GM12801 (cell line): ENCODE results near the gene PIK3R1.

ENCODE experiments used
- CTCF ChIP-seq: IDR thresholded peaks from one replicate; pipeline ENCODE4 v1.5.1; 2011; ENCODE audit warnings: control low read depth; ENCODE audit not compliant: insufficient read length; ENCODE audit errors: extremely low read depth

The PIK3R1 gene

GRCh38 chr5:68240202-68240601, 24.6 kb downstream of the PIK3R1 start:
- no peak for TF ChIP-seq CTCF

- no peak for TF ChIP-seq CTCF
Observed at GRCh38 chr5:68240771-68241170, 25.2 kb downstream of the PIK3R1 start.

- TF ChIP-seq CTCF, result no peak
Observed at GRCh38 chr5:68242743-68243142, 27.2 kb downstream of the PIK3R1 start.

GRCh38 chr5:68243251-68243650, 27.7 kb downstream of the PIK3R1 start:
- TF ChIP-seq CTCF, result no peak

GRCh38 chr5:68243681-68244080, 28.1 kb downstream of the PIK3R1 start:
- TF ChIP-seq CTCF, result no peak

- no peak for TF ChIP-seq CTCF
Observed at GRCh38 chr5:68245319-68245718, 29.8 kb downstream of the PIK3R1 start.

- TF ChIP-seq CTCF, result no peak
Observed at GRCh38 chr5:68246802-68247201, 31.2 kb downstream of the PIK3R1 start.

GRCh38 chr5:68247627-68248026, 32.1 kb downstream of the PIK3R1 start:
- no peak for TF ChIP-seq CTCF
